ENCODE results near the gene WSCD1. TPM values are rescaled to one million over a fixed set of nuclear protein-coding genes. Genes with fewer than 3 reads are reported as not detected.

The WSCD1 gene
- total RNA-seq (1 to 10 TPM in 5 of 7 donors, under 1 TPM in 2; 0.53 to 4.4 (median 1.7) TPM), polyA plus RNA-seq (1 to 10 TPM; 1.5 to 2.4 TPM)
- long read RNA-seq, donor 1, partial matches to known transcripts = 1 of 1 reads
- long read RNA-seq, donor 1, other reads (novel, unspliced or antisense) = 0 of 1 reads
- long read RNA-seq, donor 2, full-length matches to known transcripts = 1 of 1 reads
- long read RNA-seq, donor 2, partial matches to known transcripts = 0 of 1 reads
- long read RNA-seq, donor 2, other reads (novel, unspliced or antisense) = 0 of 1 reads
- long read RNA-seq, donor 3, partial matches to known transcripts = 1 of 2 reads
- long read RNA-seq, donor 3, other reads (novel, unspliced or antisense) = 1 of 2 reads

DNA sequence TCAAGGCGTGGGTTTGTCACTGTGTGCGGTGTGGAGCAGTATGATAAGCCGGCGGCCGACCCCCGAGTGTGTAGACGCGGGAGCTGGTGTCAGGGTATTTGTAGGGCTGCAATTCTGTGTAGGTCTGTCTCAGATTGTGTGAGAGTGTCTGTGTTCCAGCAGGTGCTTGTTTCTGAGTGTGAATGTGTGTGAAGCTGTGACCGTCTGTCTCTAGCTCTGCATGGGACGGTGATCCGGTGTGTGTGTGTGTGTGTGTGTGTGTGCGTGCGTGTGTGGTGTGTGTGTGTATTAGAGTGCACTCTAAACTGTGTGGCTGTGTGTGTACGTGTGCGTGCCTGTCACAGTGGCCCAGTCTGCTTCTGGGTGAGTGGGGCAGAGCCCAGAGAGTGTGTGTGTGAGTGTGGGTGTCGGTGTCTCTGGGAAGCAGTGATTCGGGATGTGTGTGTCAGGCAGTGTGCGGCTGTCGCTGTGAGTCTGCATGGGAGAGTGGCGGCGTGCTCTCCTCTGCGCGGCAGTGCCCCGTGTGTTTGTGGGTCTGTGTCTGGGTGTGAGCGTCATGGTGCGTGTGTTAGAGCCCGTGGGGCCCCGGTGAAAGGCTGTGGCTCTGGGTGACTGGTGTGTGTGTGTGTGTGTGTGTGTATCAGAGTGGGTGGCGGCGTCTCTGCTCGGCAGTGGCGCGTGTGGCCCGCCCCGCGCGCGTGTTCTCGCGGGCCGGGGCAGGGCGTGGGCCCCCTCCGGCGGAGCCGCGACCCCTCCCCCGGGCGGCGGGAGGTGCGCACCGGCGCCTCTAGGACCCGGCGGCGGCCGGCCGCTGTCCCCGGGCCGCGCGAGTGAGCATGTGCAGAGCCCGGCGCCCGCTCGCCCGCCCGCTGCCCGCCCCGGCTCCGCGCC, at the start of gene WSCD1:
TSS of gene WSCD1 (plus strand) at position 841 of the 891 bp plus-strand sequence. CDS start 10,280 bp downstream, outside the sequence.
- intact Hi-C loops (cut with DNase I) = no loop called here
- no peaks in the 10 kb centered on the region for H3K9me3 ChIP-seq
- H3K4me1 ChIP-seq (ENCODE audit: insufficient read depth) = no peaks in the 10 kb centered on the region
- no peak within 1 kb of the TSS for H3K27ac ChIP-seq
- no peaks in the 10 kb centered on the region for H3K36me3 ChIP-seq
- H3K4me3 ChIP-seq = peak within 1 kb of the TSS; percentile 32
- TF ChIP-seq, protein P1, sequence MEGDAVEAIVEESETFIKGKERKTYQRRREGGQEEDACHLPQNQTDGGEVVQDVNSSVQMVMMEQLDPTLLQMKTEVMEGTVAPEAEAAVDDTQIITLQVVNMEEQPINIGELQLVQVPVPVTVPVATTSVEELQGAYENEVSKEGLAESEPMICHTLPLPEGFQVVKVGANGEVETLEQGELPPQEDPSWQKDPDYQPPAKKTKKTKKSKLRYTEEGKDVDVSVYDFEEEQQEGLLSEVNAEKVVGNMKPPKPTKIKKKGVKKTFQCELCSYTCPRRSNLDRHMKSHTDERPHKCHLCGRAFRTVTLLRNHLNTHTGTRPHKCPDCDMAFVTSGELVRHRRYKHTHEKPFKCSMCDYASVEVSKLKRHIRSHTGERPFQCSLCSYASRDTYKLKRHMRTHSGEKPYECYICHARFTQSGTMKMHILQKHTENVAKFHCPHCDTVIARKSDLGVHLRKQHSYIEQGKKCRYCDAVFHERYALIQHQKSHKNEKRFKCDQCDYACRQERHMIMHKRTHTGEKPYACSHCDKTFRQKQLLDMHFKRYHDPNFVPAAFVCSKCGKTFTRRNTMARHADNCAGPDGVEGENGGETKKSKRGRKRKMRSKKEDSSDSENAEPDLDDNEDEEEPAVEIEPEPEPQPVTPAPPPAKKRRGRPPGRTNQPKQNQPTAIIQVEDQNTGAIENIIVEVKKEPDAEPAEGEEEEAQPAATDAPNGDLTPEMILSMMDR (IDR thresholded peaks at IDR 0.05) = no peak
- no peak for TF ChIP-seq EP300 (IDR thresholded peaks at IDR 0.05)
- TF ChIP-seq POLR2A (IDR thresholded peaks at IDR 0.05) = no peak
- WGBS, 3 donors = 5 to 14% (median 8%) methylated on average over 30 to 71 of the region's 71 CpGs
- no peaks in the 10 kb centered on the region for H3K27me3 ChIP-seq
- DNase-seq = no peak

DNA sequence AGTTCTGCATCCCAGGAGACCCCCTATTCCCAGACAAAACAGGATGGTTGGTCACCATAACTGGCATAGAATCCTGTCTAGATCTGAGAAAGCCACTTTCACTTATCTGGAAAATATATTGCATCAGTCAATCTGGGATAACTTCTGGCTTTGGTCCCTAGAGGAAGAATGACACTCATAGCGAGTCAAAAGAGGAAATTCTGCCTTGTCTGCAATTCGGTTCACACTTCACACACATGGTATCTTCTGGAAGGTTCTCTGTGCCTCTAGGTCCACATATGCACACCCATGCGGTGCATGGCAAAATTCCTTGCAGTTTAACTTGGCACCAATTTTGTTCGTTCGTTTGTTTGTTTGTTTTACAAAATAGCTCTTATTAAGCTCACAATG, 49.2 kb upstream of the WSCD1 start:
- no peaks in the 10 kb centered on the region for H3K36me3 ChIP-seq
- no peaks in the 10 kb centered on the region for H3K27me3 ChIP-seq
- no peaks in the 10 kb centered on the region for H3K4me1 ChIP-seq (ENCODE audit: insufficient read depth)
- intact Hi-C loops (cut with DNase I) = no loop called here
- TF ChIP-seq, protein P1 (IDR thresholded peaks at IDR 0.05) = no peak
- TF ChIP-seq POLR2A (IDR thresholded peaks at IDR 0.05) = no peak
- TF ChIP-seq EP300 (IDR thresholded peaks at IDR 0.05) = no peak
- no peak overlapping the region for H3K27ac ChIP-seq
- H3K4me3 ChIP-seq = no peak overlapping the region
- no peaks in the 10 kb centered on the region for H3K9me3 ChIP-seq
- WGBS, 3 donors = 73 to 75% (median 75%) methylated on average over 5 of the region's 5 CpGs
- DNase-seq = no peak

DNA sequence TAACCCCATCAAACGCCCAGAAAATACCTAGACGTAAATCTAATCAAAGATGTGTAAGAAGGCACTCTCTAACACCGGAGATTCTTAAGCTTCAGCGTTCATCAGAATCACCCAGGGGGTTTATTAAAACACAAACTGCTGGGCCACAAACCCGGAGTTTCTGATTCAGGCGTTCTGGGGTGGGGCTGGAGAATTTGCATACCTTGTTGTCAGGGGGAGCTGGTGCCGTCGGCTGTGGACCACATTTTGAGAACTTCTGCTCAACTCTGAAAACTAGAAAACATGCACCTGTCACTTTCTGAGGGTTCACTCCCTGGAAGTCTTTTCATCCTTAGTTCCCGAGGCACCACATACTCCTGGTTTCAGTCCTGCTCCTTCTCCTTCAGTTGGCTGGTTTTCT, 48.6 kb upstream of the WSCD1 start:
- TF ChIP-seq POLR2A (IDR thresholded peaks at IDR 0.05) = no peak
- TF ChIP-seq, protein P1 (IDR thresholded peaks at IDR 0.05) = no peak
- TF ChIP-seq EP300 (IDR thresholded peaks at IDR 0.05) = no peak
- 68 to 72% (median 69%) methylated on average over 9 of the region's 9 CpGs for WGBS, 3 donors
- Histone ChIP-seq H3K27ac (no peak overlapping the region), H3K27me3 (no peaks in the 10 kb centered on the region), H3K4me3 (no peak overlapping the region), H3K9me3 (no peaks in the 10 kb centered on the region), H3K36me3 (no peaks in the 10 kb centered on the region), H3K4me1 (ENCODE audit: insufficient read depth) (no peaks in the 10 kb centered on the region)
- intact Hi-C loops (cut with DNase I) = no loop called here
- no peak for DNase-seq

DNA sequence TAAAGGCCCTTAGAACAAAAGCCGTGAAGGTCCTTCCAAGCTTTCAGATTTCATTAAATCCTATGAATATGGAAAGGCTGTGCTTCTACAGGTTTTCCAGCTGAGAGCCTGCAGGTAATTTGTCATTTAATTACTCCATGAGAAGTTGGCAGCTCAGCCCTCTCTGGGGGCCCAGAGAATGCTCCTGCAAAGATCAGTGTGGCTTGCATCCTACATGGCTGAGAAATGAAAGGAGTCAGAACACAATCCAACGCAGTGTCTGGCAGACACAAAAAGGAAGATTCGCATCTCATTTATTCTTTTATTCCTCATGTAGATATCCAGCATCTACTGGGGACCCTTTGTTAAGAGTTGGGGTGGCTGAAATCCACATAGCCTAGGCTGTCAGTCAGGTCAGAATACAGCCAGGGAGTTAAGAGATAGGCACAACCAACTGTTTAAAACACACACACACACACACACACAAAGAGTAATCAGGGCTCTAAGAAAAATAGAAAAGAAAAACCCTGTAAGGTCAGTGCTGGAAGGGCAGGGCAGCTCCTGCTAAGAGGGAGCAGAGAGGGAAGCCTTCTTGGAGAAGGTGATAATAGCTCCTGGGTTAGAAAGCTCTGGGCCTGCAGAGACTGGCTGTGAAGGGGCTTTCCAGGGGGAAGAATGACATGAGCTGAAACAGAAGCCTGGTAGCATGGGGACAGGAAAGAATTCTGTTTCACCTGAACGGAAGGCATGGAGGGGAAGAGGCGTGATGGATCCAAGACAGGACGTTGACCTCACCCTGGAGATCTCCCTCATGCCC, 46.9 kb upstream of the WSCD1 start:
- 59 to 68% (median 67%) methylated on average over 6 of the region's 6 CpGs for WGBS, 3 donors
- no peak for DNase-seq
- no peak overlapping the region for H3K4me3 ChIP-seq
- H3K27me3 ChIP-seq = no peaks in the 10 kb centered on the region
- no peaks in the 10 kb centered on the region for H3K36me3 ChIP-seq
- no peaks in the 10 kb centered on the region for H3K9me3 ChIP-seq
- intact Hi-C loops (cut with DNase I) = no loop called here
- H3K27ac ChIP-seq = no peak overlapping the region
- no peaks in the 10 kb centered on the region for H3K4me1 ChIP-seq (ENCODE audit: insufficient read depth)
- TF ChIP-seq EP300 (IDR thresholded peaks at IDR 0.05) (no peak), POLR2A (IDR thresholded peaks at IDR 0.05) (no peak)
- TF ChIP-seq, protein P1 (IDR thresholded peaks at IDR 0.05) = no peak

Measured in ovary (tissue), 10 donors.